Measurements from ENCODE around the gene GUSB. TPM values are rescaled to one million over a fixed set of nuclear protein-coding genes. Genes with fewer than 3 reads are reported as not detected.
A peak's percentile ranks its signal among the peaks of the same experiment; 100 is the strongest.
"Not testable (repeated sequence)": the region's sequence is repeated elsewhere in the genome, so short reads cannot be mapped to it uniquely, and the experiment has no call there.

GUSB gene
- 27.7 and 33.8 TPM in 2 replicates for total RNA-seq
- polyA plus RNA-seq = 54.6 and 60.0 TPM in 2 replicates

- Histone ChIP-seq H3K4me3 (peak within 1 kb of the TSS; percentile 78), H3K27me3 (no peaks in the 10 kb centered on the region), H3K36me3 (no peaks in the 10 kb centered on the region), H3K4me1 (ENCODE audit: low read depth) (peaks cover 7% of the 10 kb centered on the region), H3K27ac (peak within 1 kb of the TSS; percentile 87), H3K9me3 (ENCODE audit: low read depth) (no peaks in the 10 kb centered on the region)
- peak; percentile 91 to 95 for DNase-seq (ENCODE audit: low read depth in 1 of 2, low spot score in 1 of 2)
- TF ChIP-seq CTCF (IDR thresholded peaks at IDR 0.05; ENCODE audit: low read depth, low read length) = no peak
These were observed at the start of gene GUSB for GRCh38 chr7:65981965-65982792. TSS of gene GUSB (minus strand) at chr7:65982213. CDS start at chr7:65982183, 30 bp downstream.

GRCh38 chr7:66028342-66028741 lies 46.3 kb upstream of the GUSB start:
- not testable (repeated sequence) for H3K4me1 ChIP-seq (ENCODE audit: low read depth); H3K9me3 ChIP-seq (ENCODE audit: low read depth); H3K27ac ChIP-seq; H3K36me3 ChIP-seq; H3K4me3 ChIP-seq; H3K27me3 ChIP-seq; DNase-seq (ENCODE audit: low read depth in 1 of 2, low spot score in 1 of 2)

- Histone ChIP-seq H3K4me3 (no peak overlapping the region), H3K4me1 (ENCODE audit: low read depth) (no peaks in the 10 kb centered on the region), H3K36me3 (no peaks in the 10 kb centered on the region), H3K9me3 (ENCODE audit: low read depth) (no peaks in the 10 kb centered on the region), H3K27me3 (no peaks in the 10 kb centered on the region), H3K27ac (no peak overlapping the region)
- no peak for TF ChIP-seq CTCF (IDR thresholded peaks at IDR 0.05; ENCODE audit: low read depth, low read length)
- peak in 1 of 2 donors; percentile 41 for DNase-seq (ENCODE audit: low read depth in 1 of 2, low spot score in 1 of 2)
These were observed 34.1 kb upstream of the GUSB start for GRCh38 chr7:66016131-66016461.

- H3K27me3 ChIP-seq = no peaks in the 10 kb centered on the region
- H3K27ac ChIP-seq = no peak overlapping the region
- no peaks in the 10 kb centered on the region for H3K9me3 ChIP-seq (ENCODE audit: low read depth)
- TF ChIP-seq CTCF (IDR thresholded peaks at IDR 0.05; ENCODE audit: low read depth, low read length) = no peak
- no peak overlapping the region for H3K4me3 ChIP-seq
- H3K4me1 ChIP-seq (ENCODE audit: low read depth) = no peaks in the 10 kb centered on the region
- DNase-seq (ENCODE audit: low read depth in 1 of 2, low spot score in 1 of 2) = no peak
- H3K36me3 ChIP-seq = no peaks in the 10 kb centered on the region
These were observed 33.6 kb upstream of the GUSB start for GRCh38 chr7:66015440-66016130.

GRCh38 chr7:66013938-66014337 lies 31.9 kb upstream of the GUSB start:
- Histone ChIP-seq H3K4me3 (no peak overlapping the region), H3K27me3 (no peaks in the 10 kb centered on the region), H3K9me3 (ENCODE audit: low read depth) (no peaks in the 10 kb centered on the region), H3K27ac (no peak overlapping the region), H3K36me3 (no peaks in the 10 kb centered on the region), H3K4me1 (ENCODE audit: low read depth) (no peaks in the 10 kb centered on the region)
- peak; percentile 48 for TF ChIP-seq CTCF (IDR thresholded peaks at IDR 0.05; ENCODE audit: low read depth, low read length)
- peak; percentile 55 to 56 for DNase-seq (ENCODE audit: low read depth in 1 of 2, low spot score in 1 of 2)

- no peak for TF ChIP-seq CTCF (IDR thresholded peaks at IDR 0.05; ENCODE audit: low read depth, low read length)
- Histone ChIP-seq H3K27ac (no peak overlapping the region), H3K36me3 (no peaks in the 10 kb centered on the region), H3K4me1 (ENCODE audit: low read depth) (no peaks in the 10 kb centered on the region), H3K27me3 (no peaks in the 10 kb centered on the region), H3K4me3 (no peak overlapping the region), H3K9me3 (ENCODE audit: low read depth) (no peaks in the 10 kb centered on the region)
- DNase-seq (ENCODE audit: low read depth in 1 of 2, low spot score in 1 of 2) = no peak
These were observed 25.2 kb upstream of the GUSB start for GRCh38 chr7:66007232-66007631.

GRCh38 chr7:66005115-66005671 lies 23.2 kb upstream of the GUSB start:
- not testable (repeated sequence) for H3K27ac ChIP-seq; H3K27me3 ChIP-seq; H3K4me1 ChIP-seq (ENCODE audit: low read depth); H3K4me3 ChIP-seq; H3K36me3 ChIP-seq; H3K9me3 ChIP-seq (ENCODE audit: low read depth); DNase-seq (ENCODE audit: low read depth in 1 of 2, low spot score in 1 of 2)

- not testable (repeated sequence) for H3K9me3 ChIP-seq (ENCODE audit: low read depth); H3K27ac ChIP-seq; H3K4me1 ChIP-seq (ENCODE audit: low read depth); H3K4me3 ChIP-seq; H3K36me3 ChIP-seq; DNase-seq (ENCODE audit: low read depth in 1 of 2, low spot score in 1 of 2); H3K27me3 ChIP-seq
These were observed 18.9 kb upstream of the GUSB start for GRCh38 chr7:66000823-66001417.
